T1000 (cell line): ENCODE data around the gene MYO3B.
"Not testable (repeated sequence)": the region's sequence is repeated elsewhere in the genome, so short reads cannot be mapped to it uniquely, and the experiment has no call there.

ENCODE experiments used
- DNase-seq: peaks from one replicate; lab custom pipeline; 2025; ENCODE audit warnings: mixed read lengths; lab: John Stamatoyannopoulos, UW

MYO3B gene

DNA sequence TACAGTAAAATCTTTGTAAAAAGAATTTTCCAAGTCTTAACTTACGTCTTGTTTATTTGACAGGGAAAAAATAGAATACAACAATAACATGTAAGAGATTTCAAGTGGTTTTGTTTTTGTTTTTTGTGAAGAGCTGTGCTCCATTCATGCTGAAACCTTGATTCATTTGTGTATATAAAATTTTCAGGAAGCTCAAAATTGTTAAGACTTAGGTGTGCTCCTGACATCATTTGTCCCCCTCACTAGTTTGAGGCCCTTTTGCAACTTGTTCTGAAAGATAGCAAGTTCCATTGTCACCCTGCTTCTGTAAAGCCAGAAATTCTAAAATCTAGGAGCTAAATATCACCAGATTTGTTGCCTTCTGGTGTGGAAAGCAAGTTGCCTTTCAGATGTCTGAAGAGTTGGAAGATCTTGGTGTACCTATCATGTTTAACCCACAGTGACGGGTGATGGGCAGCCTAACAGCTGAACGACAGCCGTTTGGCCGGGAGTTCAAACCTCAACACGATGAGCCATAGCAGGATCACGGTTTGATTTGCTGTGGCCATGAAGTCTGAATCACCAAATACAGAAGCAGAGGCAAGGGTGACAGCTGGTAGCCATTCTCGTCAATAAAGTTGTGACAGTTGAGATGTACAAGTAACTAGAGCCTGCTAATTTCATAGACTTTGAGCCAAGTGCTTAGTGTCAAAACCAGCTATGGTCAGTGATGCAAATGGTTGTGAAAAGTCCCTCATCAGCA lies 331.7 kb downstream of the MYO3B start:
- DNase-seq: no peak

GRCh38 chr2:170512266-170512665 lies 334.3 kb downstream of the MYO3B start:
- DNase-seq: no peak

- DNase-seq: no peak
Measured at GRCh38 chr2:170514140-170514539, 336.2 kb downstream of the MYO3B start.

DNA sequence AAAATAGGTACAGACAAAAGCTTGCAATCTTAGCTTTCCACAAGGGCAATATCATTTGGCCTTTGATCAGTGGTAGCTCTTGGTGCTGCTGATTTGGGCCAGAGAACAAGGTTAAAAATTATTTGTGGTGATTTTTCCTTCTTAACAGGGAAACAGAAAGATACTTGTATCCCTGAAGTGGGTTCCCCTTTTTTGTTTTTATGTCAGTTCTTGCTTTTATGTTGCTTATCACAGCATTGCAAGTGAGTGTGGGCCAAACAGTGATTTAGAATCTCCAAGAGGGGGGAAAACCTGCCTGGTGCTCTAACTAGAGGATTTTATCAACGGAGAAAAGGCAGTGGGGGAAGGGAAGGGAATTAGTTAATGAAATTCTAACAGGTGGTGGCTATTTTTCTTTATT lies 339.6 kb downstream of the MYO3B start:
- DNase-seq: no peak

DNA sequence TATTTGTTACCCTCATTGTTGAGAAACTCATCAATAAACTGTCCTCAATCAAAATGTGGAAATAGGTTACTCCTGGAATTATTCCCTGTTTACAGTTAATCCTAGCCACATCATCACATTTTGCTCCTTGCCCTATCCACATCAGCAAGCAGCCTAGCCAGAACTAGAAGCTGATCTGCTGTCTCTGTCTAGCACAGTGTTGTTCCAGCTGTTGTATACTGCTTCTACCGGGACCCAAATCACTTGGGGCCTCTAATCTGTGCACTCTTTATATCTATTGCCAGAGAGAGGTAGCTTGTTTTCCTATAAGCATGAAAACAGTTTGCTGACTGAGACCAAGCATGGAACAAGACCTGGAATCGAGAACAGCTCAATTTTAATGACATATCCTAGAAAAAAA lies 341.0 kb downstream of the MYO3B start:
- no peak for DNase-seq

DNA sequence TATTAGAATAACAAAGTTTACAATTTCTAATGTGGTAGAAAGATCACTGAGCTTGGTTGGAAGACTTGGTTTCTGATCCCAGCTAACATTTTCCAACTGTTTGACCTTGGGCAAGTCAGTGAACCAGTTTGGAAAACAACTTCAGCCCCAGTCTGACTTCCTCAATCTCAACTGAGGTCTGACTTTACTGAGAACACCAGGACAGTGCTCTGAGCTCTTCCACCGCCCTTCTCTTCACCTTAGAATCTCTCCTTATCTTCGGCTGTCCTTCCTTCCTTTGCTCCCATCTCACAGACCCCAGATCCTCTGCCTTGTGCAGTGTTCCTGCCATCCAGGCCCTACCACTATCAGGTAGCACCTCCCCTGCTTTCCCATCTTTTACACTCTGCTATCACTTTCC lies 343.4 kb downstream of the MYO3B start:
- no peak for DNase-seq

GRCh38 chr2:170523506-170523905 lies 345.6 kb downstream of the MYO3B start:
- DNase-seq: no peak

- DNase-seq: no peak
Measured at GRCh38 chr2:170524828-170525565, 347.1 kb downstream of the MYO3B start.

GRCh38 chr2:170525566-170525900 lies 347.6 kb downstream of the MYO3B start:
- peak; percentile 81 for DNase-seq

GRCh38 chr2:170530284-170530745 lies 352.4 kb downstream of the MYO3B start:
- DNase-seq: peak; percentile 37

DNA sequence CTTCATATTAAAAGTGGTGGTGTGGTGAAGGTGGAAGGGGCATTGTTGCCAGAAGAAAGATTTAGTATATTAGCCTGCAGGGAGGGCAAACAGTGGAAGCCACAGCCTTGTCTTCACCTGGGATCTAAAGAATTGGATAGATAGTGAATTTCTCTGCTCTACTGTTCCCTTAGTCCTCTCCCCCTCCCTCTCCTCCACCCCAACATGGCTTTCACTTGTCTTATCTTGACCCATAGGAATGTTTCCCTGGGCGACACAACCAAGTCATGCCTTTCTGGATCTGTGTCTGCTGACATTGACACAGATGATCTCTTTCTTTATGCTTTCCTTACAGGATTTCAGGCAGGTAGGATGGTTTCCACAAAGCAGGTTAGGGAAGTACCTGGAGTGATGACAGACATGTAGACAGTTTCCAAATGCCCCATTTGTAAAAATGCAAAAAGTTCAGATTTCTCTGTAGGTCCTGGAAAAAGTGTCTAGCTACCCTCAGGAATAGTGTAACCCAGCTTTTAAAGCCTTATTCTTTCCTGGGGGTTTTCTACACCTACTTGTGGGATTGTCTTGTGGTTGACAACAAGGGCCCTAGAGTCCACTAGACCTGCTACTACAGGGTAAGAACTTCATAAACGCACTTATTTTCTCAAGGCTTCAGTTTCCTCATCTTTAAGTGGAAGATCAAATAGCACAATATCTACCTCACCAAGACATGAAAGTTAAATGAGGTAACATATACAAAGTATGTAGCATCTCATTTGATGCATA lies 353.0 kb downstream of the MYO3B start:
- DNase-seq: no peak

- no peak for DNase-seq
Measured at GRCh38 chr2:170531876-170532275, 353.9 kb downstream of the MYO3B start.

DNA sequence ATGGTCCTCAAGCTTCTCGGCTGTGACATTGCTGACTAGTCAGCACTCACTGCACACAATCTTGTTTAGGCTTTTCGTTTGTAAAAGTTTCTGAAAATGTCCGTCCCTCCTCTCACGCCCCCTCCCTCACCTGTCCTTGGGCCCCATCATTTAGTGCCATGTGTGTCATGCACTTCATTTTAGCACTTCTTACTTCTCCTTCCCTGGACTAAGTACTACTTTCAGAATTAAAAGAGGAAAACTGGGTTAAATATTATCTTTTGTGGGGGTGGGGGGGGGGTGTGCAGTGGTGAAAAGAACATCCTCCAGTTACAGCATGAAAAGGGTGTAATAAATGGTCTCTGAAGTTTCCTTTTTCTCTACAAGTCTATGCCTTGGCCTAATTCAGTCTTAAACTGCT lies 355.2 kb downstream of the MYO3B start:
- no peak for DNase-seq

GRCh38 chr2:170535552-170535951 lies 357.6 kb downstream of the MYO3B start:
- no peak for DNase-seq

GRCh38 chr2:170544817-170545216 lies 366.9 kb downstream of the MYO3B start:
- DNase-seq: no peak

DNA sequence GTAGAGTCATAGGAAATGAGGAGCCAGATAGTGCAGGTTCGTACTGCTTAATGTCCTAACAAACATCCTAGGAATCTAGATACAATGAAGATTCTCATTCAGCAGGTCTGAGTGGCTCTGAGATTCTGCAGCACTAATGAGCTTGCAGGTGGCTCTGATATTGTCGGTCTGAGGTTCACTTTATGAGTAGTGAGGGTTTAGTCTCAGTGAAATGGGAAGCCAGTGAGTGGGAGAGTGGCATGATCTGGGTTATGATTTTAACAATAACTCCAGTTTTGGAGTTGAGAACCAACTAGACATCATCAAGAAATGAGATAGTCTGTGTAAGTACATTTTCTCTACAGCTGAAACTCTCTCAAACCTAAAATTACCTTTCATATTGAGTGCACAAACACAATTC lies 370.4 kb downstream of the MYO3B start:
- DNase-seq: no peak

DNA sequence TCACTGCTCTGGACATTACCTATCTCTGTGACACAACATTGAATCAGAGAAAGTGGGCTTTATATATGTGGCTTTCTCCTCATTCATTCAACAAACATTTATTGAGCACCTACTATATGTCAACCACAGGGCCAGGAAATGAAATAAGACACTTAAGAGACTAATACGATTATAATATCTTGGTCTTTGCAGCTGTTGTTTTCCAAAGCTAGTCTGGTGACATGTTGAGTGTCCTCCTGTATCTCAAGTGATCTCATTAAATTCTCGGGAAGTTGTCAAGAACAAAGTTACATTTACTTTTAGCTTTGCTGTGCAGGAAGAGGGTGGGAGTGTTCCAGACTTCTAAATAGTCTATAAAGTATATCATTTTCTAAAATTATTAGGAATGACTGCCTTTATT lies 372.6 kb downstream of the MYO3B start:
- DNase-seq: no peak

DNA sequence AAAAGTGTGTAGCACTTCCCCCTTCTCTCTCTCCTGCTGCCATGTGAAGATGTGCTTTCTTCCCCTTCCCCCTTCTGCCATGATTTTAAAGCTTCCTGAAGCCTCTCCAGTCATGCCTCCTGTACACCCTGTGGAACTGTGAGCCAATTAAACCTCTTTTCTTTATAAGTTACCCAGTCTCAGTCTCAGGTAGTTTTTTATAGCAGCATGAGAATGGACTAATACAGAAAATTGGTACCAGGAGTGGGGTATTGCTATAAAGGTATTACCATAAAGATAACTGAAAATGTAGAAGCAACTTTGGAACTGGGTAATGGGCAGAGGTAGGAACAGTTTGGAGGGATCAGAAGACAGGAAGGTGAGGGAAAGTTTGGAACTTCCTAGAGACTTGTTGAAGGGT lies 374.0 kb downstream of the MYO3B start:
- not testable (repeated sequence) for DNase-seq

DNA sequence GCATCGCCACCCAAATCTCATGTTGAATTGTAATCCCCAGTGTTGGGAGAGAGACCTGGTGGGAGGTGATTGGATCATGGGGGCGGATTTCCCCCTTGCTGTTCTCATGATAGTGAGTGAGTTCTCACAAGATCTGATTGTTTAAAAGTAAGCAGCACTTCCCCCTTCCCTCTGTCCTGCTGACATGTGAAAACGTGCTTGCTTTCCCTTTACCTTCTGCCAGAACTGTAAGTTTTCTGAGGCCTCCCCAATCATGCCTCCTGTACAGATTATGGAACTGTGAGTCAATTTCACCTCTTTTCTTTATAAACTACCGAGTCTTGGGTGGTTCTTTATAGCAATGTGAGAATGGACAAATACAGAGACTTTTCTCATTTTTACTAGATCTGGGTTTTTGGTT lies 375.8 kb downstream of the MYO3B start:
- no peak for DNase-seq

DNA sequence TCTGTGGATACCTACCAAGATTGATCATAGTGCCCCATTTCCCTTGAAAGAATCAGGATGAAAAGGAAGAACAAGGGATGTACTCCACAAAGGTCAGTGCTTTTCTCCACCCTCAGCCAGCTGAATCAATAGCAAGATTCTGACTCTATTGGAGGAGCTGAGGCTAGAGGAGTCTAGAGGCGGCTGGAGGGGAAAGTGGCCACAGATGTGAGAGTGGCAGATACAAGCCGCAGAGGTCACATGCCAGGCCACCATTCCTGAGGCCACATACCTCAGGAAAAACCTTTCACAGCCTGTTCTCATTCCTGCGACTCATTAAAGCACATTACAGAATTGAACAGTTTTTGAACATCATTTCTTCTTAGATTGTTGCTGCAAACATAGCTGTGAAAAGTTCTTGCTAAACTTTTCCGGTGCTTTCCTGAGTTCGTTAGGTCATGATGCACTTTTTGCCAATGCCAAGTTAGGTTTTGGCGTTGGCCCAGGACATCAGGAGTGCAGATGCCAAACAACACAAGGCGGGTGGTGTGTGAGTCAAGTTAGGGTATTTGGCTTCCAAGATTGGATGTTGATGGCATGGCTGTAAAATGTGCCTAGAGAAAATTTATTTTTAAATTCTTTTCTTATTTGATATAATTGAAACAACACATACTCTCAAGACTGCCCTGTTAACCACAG lies 376.5 kb downstream of the MYO3B start:
- peak; percentile 82 for DNase-seq

- no peak for DNase-seq
Measured at GRCh38 chr2:170562928-170563327, 385.0 kb downstream of the MYO3B start.

DNA sequence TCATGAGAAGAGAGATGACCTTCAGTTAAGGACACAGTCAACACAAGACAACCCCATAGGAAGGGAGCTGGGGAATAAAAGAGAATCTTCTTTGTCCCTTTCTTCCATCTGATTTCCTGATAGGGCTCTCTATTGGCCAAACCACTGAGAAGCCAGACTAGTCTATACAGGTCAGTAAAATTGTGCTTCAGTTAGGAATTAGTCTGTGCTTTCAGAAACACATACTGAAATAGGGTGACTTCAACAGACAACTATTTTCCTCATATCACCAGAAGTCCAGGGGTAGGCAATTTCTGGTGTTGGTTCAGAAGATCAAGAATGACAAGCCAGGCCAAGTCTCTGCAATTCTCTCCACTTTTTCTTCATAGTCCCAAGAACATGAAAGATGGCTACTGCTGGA lies 385.5 kb downstream of the MYO3B start:
- no peak for DNase-seq
